CD1c-positive myeloid dendritic cell (primary cell): ENCODE results near the gene C14orf119.

Source experiments
- DNase-seq: peaks from one replicate; pipeline ENCODE4 v3.0.0-alpha.2; 2016; ENCODE audit errors: extremely low spot score

C14orf119 gene

DNA sequence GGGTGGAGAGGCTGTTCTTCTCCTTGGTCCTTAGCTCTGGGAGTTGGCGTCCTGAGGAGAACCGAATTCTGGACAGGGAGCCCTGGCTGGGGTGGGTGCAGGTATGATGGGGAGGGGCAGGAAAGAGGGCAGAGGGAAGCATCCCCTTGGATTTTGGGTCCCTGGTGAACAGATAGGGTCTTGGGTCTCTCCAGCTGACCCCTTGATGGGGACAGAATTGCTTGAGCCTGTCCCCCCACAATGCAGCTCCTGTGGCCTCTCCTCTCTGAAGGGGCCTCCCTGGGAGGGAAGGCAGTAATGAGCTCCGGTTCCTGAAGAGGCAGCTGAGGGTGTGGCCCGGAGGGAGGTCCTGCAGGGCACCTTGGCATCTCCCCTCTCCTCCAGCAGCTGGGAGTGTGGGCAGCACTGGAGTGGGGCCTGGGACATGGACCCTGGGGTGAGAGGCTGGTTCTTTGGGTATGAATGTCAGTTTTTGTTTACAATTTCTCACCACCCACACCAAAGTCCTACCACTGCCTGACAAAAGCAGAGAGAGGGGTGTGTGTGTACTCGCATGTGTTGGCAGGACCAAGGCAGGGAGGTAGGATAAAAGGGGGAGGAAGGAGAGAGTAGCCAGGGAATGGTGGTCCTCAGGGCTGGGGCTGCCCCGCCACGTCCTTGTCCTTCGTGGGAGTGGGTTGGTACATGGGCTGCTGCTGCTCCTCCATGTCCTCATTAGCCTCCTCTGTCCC is 31.4 kb downstream of the C14orf119 start:
- DNase-seq: no peak

DNA sequence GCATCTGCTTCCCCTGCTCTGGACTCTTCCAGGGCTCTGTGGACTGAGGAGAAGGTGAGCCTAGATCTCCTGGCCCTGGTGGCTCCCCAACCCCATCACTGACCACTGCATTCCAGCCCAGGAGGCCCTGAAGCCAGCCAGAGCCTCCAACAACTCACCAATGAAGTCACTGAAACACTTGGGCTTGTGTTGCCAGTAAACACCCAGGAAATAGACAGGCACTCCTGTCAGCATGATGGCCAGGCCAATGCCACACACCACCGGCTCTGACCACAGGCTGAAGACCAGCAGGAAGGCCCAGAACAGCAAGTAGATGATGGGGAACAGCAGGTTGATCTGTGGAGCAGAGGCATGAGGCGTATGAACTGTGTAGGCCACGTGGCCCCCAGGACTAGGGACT is 32.6 kb downstream of the C14orf119 start:
- no peak for DNase-seq

DNA sequence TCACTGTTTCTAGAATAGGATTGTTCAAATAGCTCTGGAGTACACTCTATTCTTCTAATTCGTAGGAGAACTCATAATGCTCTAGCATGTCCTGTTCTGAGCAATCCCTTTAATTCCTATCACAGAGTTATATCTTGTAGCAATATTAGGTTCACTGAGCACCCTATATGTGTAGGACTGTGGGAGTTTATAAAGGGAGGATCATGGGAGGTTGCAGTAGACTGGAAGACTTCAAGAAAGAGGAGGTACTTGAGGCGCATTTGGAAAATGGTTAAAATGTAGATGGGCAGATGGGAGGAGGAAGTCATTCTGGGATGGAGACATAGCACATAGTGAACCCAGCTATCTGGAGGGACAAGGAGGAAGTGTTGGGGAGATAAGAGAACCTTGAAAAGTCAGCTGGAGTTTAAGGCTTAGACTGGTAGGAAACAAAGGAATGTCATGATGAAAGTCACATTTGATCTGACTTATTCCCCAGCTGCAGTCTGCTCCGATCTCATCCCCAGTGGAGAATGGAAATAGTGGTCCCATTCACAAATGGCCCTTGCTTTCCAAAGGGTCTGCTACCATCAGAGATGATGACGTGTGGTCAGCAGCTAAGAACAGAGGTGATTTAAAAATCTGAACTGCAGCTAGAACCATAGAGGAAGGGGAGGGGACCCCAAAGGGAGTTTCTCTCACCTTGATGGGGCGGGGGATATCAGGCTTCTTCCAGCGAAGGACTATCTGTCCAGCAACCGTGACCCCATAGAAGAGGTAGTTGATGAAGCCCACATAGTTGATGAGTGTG is 33.9 kb downstream of the C14orf119 start:
- DNase-seq: no peak

DNA sequence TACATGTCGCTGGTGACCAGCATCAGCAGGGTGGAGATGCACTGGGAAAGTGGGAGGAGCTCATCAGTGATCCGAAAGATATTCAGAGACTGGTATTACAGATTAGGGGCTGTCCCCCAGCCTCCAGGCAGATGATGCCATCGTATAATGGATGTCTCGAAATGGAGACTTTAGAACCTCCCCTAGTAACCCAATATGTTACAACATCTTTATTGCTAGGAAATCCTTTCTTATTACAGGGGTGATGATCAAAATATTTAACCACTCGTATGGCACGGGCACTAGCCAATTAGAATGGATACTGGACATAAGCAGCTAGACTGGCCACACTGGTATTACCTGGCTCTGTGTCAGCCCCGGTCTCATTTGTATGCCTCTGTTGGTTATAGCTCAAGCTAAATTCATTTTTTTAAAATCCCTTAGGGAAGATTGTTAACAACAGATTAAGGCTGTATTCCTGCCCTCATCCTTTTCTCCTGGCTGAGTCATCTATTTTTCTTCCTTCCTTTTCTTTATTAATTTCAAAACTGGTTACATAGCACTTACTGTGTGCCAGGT is 34.5 kb downstream of the C14orf119 start:
- DNase-seq: no peak

DNA sequence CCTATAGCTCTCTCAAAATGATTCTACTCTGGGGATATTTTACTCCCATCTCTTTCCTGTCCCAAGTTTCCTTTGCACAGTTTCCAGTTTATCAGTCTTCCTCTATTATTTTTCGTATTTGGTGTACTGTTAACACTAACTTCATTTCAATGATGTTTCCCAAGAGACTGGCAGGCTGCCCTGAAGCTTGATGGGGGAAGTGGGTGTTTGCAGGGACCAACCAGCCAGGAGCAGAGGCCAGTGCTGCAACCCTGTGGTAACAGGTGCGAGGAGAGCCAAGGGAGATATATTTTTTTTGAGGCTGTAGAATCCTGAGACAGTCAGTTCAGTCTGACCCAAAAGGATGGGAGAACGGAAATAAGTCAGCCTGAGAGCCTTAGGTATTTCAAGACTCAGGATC is 35.6 kb downstream of the C14orf119 start:
- no peak for DNase-seq

DNA sequence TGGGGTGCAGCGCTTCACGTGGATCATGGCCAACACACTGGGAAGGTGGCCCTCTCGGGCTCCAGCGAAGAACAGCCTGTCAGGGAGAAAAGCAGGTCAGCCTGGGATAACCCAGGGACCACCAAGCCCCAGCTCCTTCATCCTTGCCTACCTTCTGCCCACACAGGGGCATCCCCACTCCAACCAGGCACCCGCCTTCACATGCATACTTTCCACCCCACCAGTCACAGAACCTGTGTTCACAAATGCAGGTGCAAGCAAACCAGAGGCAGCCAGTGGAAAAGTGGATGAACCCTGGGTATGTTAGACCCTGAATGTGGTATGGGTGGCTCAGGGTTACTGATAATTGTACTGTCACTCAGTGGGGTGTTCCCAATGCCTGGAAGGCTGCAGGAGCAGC is 36.2 kb downstream of the C14orf119 start:
- no peak for DNase-seq

DNA sequence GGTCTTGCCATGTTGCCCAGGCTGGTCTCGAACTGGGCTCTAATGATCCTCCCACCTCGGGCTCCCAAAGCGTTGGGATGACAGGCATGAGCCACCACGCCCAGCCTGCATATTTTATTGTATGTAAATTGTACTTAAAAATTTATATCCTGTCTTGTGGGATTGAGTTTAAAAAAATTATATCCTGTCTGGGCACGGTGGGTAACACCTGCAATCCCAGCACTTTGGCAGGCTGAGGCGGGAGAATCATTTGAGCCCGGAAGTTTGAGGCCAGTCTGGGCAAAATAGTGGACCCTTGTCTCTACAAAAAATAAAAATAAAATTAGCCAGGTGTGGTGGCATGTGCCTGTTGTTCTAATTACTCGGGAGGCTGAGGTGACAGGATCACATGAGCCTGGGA is 37.7 kb downstream of the C14orf119 start:
- no peak for DNase-seq

DNA sequence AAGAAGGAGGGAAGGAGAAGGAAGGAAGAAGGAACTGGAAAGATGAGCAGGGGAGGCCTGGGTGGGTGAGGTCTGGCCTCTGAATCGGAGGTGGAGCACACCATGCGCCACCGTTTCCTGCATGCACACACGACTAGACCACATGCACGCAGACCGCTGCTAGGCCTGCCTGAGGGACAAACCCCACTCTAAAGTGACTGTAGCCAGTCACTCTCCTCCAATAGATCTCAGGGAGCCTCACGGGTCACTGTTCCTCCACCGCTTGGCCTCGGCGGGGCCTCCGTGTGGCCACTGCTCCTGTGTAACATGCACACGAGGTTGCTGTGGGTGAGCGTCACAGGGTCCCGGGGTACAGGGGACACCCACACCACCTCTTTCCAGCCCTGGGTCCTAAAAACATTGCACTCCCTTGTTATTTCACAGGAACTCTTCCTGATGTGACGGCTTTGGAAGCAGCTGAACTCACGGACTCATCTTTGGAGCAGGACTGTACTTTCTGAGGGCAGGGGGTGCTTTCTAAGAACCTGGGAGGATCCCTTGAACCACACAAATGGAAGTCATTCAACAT is 41.3 kb downstream of the C14orf119 start:
- no peak for DNase-seq

DNA sequence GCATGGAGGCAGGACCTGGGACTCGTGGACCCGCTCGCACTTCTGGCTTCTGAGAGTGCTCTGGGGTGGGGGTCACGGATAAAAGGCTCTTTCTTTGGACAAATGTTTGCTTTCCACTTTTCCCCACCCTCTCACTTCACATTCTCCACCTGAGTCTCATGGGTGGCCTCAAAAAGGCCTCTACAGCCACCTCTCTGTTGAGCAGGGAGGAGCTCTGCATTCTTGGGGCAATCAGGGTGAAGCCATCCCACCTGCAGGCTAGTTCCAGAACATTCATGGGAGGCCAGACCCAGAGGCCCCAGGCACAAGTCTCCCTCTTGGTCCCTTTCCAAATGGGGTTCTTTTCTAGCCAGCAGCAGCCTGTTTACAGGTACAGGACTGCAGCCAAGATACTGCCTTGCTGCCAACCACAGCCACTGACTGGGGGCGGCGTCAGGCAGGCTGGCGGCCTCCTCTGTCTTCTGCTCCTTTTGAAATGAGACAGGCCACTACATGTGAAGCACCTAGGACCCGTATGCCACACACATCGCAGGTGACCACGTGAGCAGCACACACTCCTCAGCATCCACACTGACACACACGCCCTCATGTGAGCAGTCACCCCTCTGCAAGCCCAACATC is 42.0 kb downstream of the C14orf119 start:
- no peak for DNase-seq

DNA sequence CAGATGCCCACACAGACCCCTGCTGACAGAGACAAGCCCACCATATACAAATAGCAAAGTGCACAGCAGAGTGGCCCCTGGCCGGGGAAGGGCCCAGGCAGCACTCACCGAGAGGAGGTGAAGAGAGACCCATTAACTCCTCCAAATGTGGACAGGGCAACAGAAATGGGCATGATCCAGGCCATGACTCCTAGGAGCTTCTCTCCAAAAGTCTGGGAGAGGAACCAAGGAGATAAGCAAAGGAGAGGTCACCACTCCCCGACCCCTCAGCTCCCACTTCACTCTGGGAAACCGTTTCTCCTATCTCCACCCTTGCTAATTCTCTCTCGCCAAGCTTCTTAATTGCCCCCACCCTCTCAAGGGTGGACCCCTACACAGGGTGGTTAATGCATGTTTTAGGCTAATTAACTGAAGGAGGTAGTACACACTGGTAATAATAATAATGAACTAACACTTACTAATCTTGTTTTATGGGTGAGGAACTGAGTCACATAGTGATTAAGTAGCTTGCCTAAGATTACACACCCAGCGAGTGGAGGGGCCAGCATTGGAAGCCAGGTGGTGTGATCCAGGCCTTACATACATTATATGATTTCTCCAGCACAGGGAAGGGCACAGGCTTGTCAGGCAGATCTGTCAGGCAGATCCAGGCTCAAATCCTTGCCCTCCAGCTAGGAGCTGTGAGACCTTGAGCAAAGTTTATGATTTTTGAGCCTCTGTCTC is 42.7 kb downstream of the C14orf119 start:
- DNase-seq: no peak

DNA sequence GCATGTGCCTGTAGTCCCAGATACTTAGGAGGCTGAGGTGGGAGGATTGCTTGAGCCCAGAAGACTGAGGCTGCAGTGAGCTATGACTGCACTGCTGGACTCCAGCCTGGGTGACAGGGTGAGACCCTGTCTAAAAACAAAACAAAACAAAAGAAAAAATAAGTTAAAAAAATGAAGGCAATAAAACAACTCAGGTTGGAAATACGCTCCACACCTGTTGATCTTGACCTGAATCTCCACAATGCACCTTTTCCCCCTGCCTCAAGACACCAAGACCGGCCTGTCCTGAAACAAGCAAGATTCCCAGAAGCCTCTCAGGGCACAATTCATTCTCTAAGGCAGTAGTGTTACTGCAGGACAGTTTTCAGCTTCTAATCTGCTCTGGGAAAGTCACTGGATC is 44.6 kb downstream of the C14orf119 start:
- DNase-seq: no peak

DNA sequence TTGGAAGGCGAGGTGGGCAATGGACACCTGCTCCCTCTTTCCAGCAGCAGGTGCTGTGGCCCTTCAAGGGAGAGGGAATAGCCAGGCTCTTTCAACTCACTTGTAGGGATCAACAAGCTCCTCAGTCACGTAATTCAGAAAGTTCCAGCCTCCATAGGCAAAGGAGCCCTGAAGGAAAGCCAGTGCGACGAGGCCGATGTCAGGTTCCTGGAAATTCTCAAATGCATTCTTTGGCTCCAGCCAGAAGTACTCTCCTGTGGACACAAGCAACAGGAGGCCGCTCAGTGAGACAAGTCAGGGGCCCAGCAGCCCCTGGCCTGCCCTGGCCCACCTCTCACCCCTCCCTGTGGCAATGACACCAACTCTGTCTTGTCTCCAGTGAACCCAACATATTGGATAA is 45.1 kb downstream of the C14orf119 start:
- no peak for DNase-seq

DNA sequence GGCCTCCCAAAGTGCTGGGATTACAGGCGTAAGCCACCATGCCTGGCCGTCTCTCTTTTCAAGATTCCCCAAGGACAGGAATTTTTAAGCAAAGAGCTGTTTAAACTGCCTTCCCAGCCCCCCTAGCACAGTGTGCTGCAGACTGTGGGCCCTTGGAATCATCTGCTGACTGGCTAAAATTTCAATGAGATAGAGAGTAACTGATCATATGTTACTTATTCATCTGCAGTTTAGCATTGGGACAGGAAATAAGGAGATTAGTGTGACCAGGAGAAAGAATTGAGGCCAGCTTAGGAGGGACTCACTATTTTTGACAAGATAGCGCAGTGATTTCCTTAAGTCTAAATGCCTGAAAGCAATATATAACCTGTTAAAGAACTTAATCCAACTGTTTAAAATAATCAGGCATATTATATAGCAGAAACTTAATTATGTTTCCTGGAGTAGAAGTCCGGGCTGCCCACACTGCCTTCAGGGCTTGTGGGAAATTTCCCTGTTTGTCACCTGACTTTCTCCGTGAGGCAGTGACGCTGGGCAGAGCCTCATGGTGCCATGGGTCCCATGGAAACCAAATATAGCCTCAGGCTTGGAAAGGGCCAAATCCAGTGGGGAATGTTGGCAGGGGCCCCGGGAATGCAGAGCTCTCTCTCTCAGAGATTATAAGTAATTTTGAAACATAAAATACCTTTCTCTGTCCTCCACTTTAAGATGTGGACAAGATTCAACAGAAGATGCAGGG is 46.6 kb downstream of the C14orf119 start:
- DNase-seq: no peak

DNA sequence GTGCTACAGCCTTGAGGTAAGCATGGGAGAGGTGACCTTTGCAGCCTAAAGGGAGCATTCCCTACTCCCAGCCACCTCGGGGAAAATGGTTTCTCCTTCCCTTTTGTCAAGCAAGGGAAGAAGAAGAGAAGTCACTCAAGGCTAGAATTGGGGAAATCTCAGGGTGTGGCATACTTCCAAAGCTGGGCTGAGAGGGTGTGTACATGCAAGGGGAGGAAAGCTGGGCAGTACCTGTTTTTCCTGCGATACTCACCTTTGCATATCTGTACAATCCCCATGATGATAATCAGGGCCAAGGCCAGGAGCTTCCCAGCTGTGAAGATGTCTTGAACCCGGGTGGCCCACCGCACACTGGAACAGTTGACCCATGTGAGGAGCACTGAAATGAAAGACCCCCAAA is 47.5 kb downstream of the C14orf119 start:
- no peak for DNase-seq

DNA sequence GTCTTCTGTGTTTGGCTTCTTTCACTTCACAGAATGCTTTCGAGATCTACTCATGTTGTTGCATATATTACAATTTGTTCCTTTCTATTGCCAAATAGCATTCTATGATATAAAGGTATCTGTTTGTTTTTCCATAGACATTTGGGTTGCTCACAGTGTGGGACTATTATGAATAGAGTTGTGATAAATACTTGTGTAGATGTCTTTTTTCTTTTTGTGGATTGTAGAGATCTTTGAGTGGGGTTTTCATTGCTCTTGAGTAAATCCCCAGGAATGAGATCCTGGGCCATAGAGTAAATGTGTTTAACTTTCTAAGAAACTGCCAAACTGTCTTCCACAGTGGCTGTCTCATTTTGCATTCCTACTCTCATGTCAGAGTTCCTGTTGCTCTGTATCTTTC is 48.6 kb downstream of the C14orf119 start:
- DNase-seq: no peak

DNA sequence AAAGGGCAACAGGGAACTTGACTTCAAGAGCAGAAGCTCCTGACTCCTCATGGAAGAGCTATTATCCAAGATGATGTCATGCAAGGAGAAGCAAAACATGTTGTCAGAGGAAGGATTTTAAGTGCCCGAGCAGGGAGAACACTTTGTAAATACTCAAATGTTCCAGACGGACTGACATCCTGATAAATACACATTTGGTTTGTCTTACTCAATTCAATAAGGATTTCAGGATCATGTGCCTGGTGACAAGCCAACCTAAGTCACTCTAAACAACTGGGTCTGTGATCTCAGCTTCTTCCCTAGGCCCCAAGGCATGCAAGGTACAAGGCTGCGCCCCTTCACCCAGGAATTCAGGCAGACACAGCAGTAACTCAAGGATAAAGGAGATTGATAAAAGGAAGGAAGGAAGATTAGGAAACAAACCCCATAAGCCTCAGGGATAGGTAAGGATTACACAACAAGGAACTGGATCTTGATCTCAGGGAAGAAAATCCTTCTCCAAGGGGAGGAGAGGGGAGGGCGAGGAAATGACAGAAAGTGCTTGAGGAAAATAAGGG is 50.6 kb downstream of the C14orf119 start:
- no peak for DNase-seq

DNA sequence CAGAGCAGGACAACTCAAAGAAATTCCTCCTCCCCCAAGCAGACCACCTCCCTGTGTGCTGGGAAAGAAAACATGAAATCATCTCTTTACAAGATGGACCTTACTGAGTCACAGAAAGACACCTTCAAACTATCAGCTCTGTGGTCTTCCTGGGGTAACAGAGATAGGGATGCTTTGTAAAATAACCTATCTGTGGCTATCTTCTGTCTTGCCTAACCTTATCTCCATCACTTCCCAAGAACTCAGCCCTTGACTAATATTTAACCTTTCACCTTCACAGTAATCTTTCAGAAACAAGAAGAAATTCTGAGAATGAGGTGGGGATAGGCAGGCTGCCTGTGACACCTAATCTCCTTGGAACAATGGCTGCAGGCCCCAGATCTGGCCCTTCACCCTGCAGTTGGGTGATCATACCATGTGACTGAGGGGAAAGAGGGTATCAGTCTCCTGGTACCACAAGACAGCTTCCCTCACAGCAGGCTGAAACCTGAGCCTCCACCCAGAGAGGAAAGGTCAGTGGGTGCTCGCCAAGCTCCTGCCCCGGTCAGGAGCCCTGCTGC is 51.1 kb downstream of the C14orf119 start:
- DNase-seq: no peak

DNA sequence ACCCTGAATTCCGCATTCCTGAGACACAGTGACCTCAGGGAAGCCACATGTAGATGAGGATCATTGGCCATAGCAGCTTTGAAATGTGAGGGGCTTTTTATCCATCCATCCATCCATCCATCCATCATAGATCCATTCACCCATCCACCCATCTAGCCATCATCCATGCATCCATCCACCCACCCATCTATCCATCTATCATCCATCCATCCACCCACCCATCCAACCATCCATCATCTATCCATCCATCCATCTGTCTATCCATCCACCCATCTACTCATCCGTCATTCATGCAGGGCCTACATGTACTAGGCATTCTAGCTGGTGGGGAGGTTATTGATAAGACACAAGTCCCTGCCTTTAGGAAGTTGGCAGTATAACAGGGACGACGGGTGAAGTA is 51.7 kb downstream of the C14orf119 start:
- no peak for DNase-seq

DNA sequence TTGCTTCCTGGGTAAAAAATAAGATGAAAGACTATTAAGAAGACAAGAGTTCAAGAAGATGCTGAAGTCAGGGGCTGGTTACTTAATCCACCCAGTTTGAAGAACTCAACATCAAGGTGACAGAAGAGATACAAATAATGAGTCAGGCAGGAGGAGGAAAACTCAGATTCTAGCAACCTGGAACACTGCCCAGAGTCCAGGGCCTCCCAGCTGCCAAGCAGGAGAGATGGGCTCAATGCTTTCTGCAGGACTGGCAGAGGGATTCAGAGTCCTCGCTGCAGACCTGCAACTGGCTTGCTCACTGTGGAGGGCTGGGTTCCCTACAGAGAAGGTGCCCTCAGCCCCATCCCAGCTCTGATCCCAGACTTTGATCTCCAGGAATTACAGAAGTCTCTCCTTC is 52.4 kb downstream of the C14orf119 start:
- DNase-seq: no peak

DNA sequence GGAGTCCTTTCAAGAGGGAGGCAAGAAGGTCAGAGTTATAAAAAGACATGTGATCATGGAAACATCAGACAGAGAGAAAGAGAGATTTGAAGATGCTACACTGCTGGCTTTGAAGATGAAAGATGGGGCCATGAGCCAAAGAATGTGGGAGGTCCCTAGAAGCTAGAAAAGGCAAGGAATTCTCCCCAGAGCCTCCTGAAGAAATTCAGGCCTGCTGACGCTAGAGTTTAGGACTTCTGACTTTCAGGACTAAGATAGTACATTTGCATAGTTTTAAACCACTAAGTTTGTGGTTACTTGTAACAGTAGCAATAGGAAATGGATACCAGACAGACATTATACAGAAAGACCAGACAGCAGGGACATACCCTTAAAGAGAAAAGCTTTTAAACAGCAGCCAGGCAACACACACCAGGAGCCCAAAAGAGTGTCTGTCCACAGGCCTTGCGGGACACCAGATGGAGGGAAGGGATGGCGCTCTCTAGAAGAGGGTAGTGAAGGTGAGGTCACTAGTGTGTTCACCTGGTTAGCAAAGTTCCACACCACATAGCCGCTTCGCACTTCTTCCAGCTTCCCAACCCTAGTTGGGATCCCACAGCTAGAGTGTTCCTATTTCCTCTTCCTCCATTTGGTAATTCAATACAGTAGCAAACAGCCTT is 53.4 kb downstream of the C14orf119 start:
- no peak for DNase-seq
